RCC 7860 (cell line): ENCODE data around the gene ZHX3.
"Not testable (repeated sequence)": the region's sequence is repeated elsewhere in the genome, so short reads cannot be mapped to it uniquely, and the experiment has no call there.

Source experiments
- DNase-seq: peaks from one replicate; pipeline ENCODE4 v3.0.0-alpha.2; 2015; ENCODE audit warnings: low spot score
- FAIRE-seq: peaks from 2 replicates; lab custom pipeline; 2012; peaks lifted over from hg19 to GRCh38; lab: Jason Lieb, UNC

ZHX3 gene

GRCh38 chr20:41334443-41335421 is 17.2 kb upstream of the ZHX3 start:
- FAIRE-seq (no peak), DNase-seq (no peak)

- no peak for FAIRE-seq
- no peak for DNase-seq
Measured at GRCh38 chr20:41334036-41334435, 16.5 kb upstream of the ZHX3 start.

DNA sequence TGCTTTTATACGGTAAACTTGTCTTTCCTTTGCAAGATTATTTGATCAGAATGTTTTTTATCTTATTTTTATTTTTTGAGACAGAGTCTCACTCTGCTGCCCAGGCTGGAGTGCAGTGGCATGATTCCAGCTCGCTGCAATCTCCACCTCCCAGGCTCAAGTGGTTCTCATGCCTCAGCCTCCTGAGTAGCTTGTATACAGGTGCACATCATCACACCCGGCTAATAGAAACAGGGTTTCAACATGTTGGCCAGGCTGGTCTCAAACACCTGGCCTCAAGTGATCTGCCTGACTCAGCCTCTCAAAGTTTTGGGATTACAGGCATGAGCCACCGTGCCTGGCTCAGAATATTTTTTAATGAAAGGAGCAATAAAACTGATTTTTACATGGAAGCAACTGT is 14.2 kb upstream of the ZHX3 start:
- FAIRE-seq (no peak), DNase-seq (no peak)

DNA sequence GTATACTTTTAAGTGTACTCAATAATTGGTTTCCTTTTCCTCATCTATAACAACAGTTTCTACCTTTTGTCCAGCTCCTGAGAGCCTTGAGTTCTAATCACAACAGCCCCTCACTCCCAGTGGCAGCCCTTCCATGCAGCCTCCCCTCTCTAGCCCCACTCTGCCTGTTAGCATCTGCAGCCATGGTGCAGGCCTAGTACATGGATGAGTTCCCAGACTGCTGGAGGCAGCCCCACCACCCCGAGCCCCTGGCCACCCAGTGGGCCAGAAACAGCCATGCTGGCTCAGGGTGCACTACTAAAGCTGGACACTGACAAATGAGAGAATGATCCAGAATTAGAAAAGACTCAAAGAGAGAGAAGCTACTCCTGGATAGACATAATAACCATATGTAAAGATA is 13.4 kb upstream of the ZHX3 start:
- DNase-seq, result no peak
- FAIRE-seq, result no peak

GRCh38 chr20:41330343-41330720 is 12.8 kb upstream of the ZHX3 start:
- DNase-seq (peak; percentile 14), FAIRE-seq (no peak)

GRCh38 chr20:41329435-41330342 is 12.2 kb upstream of the ZHX3 start:
- peak; percentile 97 for FAIRE-seq

GRCh38 chr20:41327178-41327577 is 9.6 kb upstream of the ZHX3 start:
- FAIRE-seq (no peak), DNase-seq (no peak)

More at GRCh38 chr20:41329435-41330342, 12.2 kb upstream of the ZHX3 start:
- peak; percentile 100 for DNase-seq

GRCh38 chr20:41320976-41321375 is 3.4 kb upstream of the ZHX3 start:
- DNase-seq (no peak), FAIRE-seq (no peak)

GRCh38 chr20:41320441-41320840 is 2.9 kb upstream of the ZHX3 start:
- no peak for DNase-seq
- no peak for FAIRE-seq

- no peak for DNase-seq
- FAIRE-seq, result no peak
Measured at GRCh38 chr20:41318271-41318649, 729 bp upstream of the ZHX3 start.

DNA sequence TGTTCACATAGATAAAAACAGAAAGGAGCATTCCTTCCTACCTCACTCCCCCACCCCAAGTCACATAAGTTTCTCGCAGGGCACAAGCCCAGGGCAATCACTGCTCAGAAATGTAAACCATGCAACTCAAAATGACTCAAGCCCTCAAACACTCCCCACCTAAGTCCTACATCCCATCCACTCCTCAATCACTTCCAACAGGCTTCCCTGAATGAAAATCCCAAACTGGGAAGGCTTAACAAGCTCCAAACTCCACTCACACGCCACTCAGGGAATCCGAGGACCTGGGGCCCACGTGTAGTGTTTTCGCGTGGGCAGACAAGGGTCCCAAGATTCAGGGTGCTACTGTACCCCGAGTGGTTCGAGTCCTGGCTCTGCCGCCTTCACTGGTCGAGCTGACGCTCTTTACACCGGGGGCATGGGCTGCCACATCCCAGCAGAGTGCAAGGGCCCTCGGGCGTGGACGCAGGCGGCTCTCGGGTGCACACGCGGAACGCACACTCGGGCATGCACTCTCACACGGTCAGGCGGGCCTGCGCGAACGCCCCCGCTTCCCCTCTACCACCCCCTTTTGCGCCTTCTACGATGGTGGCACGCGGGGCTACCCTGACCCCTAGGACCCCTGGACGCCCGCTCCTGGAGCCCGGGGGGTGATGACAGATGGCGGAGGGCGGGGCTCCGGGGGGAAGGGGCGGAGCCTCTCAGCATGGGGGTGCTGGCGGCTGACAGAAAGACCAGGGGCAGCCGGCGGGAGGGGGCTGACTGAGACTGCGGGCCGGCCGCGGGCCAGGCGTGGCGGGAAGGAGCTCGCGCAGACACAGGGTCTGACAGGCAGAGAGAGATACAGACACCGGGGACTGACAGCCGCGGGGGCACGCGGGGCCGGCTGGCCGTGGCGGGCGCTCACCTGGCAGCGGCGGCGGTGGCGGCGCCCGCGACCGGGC is 657 bp downstream of the ZHX3 start:
- FAIRE-seq (peak; percentile 61), DNase-seq (peak; percentile 79)

DNA sequence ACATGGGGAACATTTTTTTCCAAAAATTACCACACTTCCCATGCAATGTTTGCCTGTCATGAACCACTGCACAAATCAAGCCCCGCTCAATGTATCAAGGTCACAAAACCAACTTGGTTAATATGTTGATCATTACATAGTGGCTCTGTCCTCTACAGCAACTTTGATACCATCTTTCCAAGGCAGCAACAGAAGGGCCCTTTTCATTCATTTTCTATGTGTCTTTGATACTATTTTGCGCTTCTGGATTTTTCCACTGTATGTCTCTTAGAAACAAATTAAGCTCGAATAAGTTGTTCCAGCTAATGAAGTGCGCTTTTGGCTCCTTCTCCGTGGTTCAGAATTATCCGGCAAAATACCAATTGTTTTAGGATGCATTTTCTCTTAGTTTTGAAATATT is 1.5 kb downstream of the ZHX3 start:
- FAIRE-seq (peak; percentile 87), DNase-seq (peak; percentile 21)

- DNase-seq (no peak), FAIRE-seq (no peak)
Measured at GRCh38 chr20:41314386-41314785, 3.1 kb downstream of the ZHX3 start.

- FAIRE-seq, DNase-seq: not testable (repeated sequence)
Measured at GRCh38 chr20:41312009-41312408, 5.5 kb downstream of the ZHX3 start.

GRCh38 chr20:41309817-41310216 is 7.7 kb downstream of the ZHX3 start:
- DNase-seq, result peak; percentile 81
- FAIRE-seq, result peak; percentile 78

DNA sequence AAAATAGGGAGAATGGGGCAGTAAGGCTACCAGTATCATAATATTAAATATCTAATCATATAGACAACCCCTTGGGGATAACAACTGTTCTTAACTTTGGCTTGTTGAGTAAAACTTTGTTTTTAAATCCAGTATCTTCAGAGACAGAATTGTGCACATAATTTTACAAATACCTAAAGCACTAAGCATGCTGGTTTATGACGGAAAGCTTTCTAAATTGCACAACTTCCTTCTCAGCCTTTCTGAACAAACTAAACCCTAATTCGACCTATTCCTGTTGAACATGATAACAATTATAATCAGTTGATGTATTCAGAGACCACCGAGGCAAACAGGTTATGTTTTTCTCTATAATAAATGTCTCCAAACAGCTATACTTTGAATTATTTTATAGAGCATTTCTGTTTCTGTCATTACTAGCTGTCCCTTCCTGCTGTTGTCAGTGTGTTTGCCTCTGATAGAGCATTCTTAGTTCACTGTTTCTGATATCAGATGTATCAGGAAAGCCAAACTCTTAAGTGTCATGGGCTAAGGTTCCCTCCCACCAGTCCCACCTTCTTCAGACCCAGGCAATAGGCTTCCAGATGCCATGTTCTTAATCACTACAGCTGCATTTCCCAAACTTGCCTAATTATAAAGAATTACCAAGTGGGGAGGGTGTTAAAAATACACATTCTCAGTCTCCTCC is 8.7 kb downstream of the ZHX3 start:
- no peak for DNase-seq
- no peak for FAIRE-seq

DNA sequence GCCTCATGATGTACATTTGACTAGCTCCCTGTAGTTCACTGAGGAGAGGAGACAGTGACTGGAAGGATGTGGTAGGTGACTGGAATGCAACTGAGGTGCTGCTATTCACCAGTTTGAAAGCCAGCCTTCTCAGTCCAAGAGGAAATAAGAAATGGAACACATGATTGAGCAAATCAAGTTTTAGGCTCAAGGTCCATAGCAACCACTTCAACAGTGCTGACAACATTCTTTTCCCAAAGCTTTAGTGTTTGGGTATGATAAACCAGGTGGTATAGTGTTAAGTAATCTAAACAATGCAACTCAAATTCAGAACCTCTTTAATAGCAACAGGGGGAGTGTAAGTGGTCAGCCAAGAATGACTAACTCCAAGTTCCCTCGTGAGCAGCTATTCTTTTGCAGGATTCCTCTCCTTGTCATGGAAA is 9.2 kb downstream of the ZHX3 start:
- peak; percentile 81 for FAIRE-seq
- DNase-seq, result peak; percentile 91

- FAIRE-seq, result no peak
- DNase-seq, result no peak
Measured at GRCh38 chr20:41307021-41307420, 10.5 kb downstream of the ZHX3 start.

- DNase-seq (no peak), FAIRE-seq (no peak)
Measured at GRCh38 chr20:41306061-41306727, 11.3 kb downstream of the ZHX3 start.
